ENCODE measurements around the gene ANP32B.
"Not testable (repeated sequence)": the region's sequence is repeated elsewhere in the genome, so short reads cannot be mapped to it uniquely, and the experiment has no call there.

ANP32B gene

GRCh38 chr9:97994703-97995102 is 11.6 kb downstream of the ANP32B start:
- no peak for DNase-seq

GRCh38 chr9:97996676-97997075 is 13.5 kb downstream of the ANP32B start:
- not testable (repeated sequence) for DNase-seq

- DNase-seq = no peak
Measured at GRCh38 chr9:97997330-97998276, 14.5 kb downstream of the ANP32B start.

GRCh38 chr9:98002808-98003207 is 19.7 kb downstream of the ANP32B start:
- DNase-seq = no peak

GRCh38 chr9:98006127-98006796 is 23.1 kb downstream of the ANP32B start:
- no peak for DNase-seq

GRCh38 chr9:98007251-98007928 is 24.2 kb downstream of the ANP32B start:
- DNase-seq = no peak

GRCh38 chr9:98008764-98009163 is 25.6 kb downstream of the ANP32B start:
- no peak for DNase-seq

- DNase-seq = no peak
Measured at GRCh38 chr9:98009437-98009836, 26.3 kb downstream of the ANP32B start.

GRCh38 chr9:98009936-98010335 is 26.8 kb downstream of the ANP32B start:
- no peak for DNase-seq

GRCh38 chr9:98010445-98010844 is 27.3 kb downstream of the ANP32B start:
- DNase-seq = no peak

GRCh38 chr9:98011122-98011521 is 28.0 kb downstream of the ANP32B start:
- no peak for DNase-seq

- no peak for DNase-seq
Measured at GRCh38 chr9:98016137-98016680, 33.1 kb downstream of the ANP32B start.

- no peak for DNase-seq
Measured at GRCh38 chr9:98017306-98017705, 34.2 kb downstream of the ANP32B start.

- DNase-seq = no peak
Measured at GRCh38 chr9:98018347-98018746, 35.2 kb downstream of the ANP32B start.

- DNase-seq = no peak
Measured at GRCh38 chr9:98019098-98019497, 36.0 kb downstream of the ANP32B start.

GRCh38 chr9:98019869-98020268 is 36.7 kb downstream of the ANP32B start:
- not testable (repeated sequence) for DNase-seq

GRCh38 chr9:98020476-98021145 is 37.5 kb downstream of the ANP32B start:
- no peak for DNase-seq

GRCh38 chr9:98021306-98022040 is 38.3 kb downstream of the ANP32B start:
- no peak for DNase-seq

GRCh38 chr9:98022447-98022846 is 39.3 kb downstream of the ANP32B start:
- DNase-seq = no peak

GRCh38 chr9:98024702-98025101 is 41.6 kb downstream of the ANP32B start:
- DNase-seq = no peak

- DNase-seq = no peak
Measured at GRCh38 chr9:98031169-98031568, 48.0 kb downstream of the ANP32B start.

GRCh38 chr9:98031935-98032334 is 48.8 kb downstream of the ANP32B start:
- no peak for DNase-seq
